GM10266 (cell line): ENCODE data around the gene EXOC3.

Source experiments
- DNase-seq: peaks from one replicate; pipeline ENCODE4 v3.0.0; 2012; ENCODE audit errors: extremely low spot score
- CTCF ChIP-seq: IDR thresholded peaks from 2 replicates; pipeline ENCODE4 v1.5.1; 2012; ENCODE audit warnings: mild to moderate bottlenecking, low read depth; ENCODE audit not compliant: control insufficient read depth, insufficient read depth; ENCODE audit errors: missing control alignments

The EXOC3 gene

GRCh38 chr5:432928-433791 is 9.8 kb upstream of the EXOC3 start:
- no peak for DNase-seq
- no peak for TF ChIP-seq CTCF

GRCh38 chr5:433836-434235 is 9.1 kb upstream of the EXOC3 start:
- no peak for TF ChIP-seq CTCF
- DNase-seq, result no peak

- no peak for TF ChIP-seq CTCF
- DNase-seq, result no peak
Measured at GRCh38 chr5:434443-435146, 8.4 kb upstream of the EXOC3 start.

GRCh38 chr5:435156-435790 is 7.7 kb upstream of the EXOC3 start:
- TF ChIP-seq CTCF, result no peak
- DNase-seq, result no peak

GRCh38 chr5:435961-436640 is 6.9 kb upstream of the EXOC3 start:
- TF ChIP-seq CTCF, result no peak
- no peak for DNase-seq

- DNase-seq, result no peak
- TF ChIP-seq CTCF, result no peak
Measured at GRCh38 chr5:436641-436975, 6.4 kb upstream of the EXOC3 start.
